GM10266 (cell line): ENCODE measurements around the gene RXRG.

Experiments
- DNase-seq: peaks from one replicate; pipeline ENCODE4 v3.0.0; 2012; ENCODE audit errors: extremely low spot score
- TF ChIP-seq, protein P1 (sequence below): IDR thresholded peaks from 2 replicates; pipeline ENCODE4 v1.5.1; 2012; ENCODE audit warnings: mild to moderate bottlenecking, low read depth; ENCODE audit not compliant: control insufficient read depth, insufficient read depth; ENCODE audit errors: missing control alignments

The RXRG gene

GRCh38 chr1:165441166-165441880, 3.6 kb downstream of the RXRG start:
- TF ChIP-seq, protein P1, sequence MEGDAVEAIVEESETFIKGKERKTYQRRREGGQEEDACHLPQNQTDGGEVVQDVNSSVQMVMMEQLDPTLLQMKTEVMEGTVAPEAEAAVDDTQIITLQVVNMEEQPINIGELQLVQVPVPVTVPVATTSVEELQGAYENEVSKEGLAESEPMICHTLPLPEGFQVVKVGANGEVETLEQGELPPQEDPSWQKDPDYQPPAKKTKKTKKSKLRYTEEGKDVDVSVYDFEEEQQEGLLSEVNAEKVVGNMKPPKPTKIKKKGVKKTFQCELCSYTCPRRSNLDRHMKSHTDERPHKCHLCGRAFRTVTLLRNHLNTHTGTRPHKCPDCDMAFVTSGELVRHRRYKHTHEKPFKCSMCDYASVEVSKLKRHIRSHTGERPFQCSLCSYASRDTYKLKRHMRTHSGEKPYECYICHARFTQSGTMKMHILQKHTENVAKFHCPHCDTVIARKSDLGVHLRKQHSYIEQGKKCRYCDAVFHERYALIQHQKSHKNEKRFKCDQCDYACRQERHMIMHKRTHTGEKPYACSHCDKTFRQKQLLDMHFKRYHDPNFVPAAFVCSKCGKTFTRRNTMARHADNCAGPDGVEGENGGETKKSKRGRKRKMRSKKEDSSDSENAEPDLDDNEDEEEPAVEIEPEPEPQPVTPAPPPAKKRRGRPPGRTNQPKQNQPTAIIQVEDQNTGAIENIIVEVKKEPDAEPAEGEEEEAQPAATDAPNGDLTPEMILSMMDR = no peak
- no peak for DNase-seq

DNA sequence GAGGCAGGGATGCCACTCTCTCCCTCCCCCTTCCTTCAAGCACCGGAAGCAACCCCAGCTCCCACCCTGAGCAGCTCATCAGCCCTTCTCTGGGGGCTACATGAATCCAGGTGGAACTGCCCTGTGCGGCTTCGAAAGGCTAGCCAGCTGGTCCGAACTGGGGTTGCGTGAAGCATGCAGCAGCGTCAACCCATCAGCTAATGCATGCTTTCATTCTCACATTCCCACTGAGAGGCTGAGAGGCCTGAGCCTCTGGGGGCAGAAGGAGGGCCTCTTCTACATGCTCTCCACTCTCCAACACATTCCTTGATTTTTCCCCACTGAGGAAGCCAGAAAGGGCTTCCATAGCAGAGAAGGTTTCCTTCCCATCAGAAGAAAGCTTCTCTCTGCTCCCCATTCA, 5.6 kb downstream of the RXRG start:
- TF ChIP-seq, protein P1 = no peak
- DNase-seq = no peak

DNA sequence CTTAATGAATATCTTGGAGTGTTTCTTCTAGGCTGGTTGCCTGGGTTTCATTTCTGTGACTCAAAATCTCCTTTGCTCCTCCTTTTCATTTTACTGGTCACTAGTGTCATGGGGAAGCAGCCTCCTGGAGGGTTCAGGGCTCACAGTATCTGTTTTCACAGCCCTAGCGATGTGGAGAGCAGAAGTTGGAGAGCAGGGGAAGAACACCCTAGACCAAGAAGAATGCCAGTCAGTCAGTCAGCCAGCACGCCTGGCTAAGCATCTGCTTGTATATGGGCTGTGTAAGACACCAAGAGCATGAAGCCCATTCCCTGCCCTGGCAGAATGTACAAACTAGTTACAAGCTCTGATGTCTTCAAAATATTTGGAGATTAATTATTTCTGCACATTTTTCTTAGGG, 7.9 kb downstream of the RXRG start:
- TF ChIP-seq, protein P1 = no peak
- DNase-seq = no peak

DNA sequence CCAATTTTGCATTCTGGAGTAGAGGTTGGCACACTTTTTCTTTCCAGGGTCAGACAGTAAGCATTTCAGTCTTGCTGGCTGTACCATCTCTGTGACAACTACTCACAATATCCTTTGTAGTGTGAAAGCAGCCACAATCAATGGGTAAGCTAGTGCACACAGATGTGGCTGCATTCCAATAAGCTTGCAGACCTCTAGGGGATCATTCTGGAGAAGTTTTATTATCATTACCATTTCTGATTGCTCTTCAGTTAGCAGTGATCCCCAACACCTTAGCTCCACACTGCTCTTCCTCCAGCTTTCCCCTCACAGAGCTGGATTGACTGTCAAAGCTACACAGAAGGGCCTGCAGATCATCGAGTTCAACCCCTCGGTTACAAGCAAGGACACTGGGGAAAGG, 9.1 kb downstream of the RXRG start:
- no peak for DNase-seq
- TF ChIP-seq, protein P1 = no peak

DNA sequence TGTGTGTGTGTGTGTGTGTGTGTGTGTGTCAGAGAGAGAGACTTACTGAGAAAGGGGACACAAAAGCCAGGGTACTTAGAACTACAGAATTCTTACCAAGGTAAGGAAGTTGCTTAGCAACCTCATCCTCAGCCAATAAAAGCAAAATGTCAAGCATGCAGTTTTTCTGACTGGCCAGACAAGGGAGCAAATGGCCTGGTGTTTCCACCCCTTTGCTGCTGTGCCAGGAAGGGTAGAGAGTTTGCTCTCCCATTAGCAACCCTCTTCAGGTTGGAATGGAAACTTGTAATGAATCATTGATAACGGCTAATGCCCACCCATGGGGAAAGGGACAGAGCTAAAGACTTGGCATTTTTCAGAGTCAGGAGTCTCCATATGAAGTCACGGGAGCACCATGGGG, 10.6 kb downstream of the RXRG start:
- DNase-seq = no peak
- TF ChIP-seq, protein P1 = no peak

DNA sequence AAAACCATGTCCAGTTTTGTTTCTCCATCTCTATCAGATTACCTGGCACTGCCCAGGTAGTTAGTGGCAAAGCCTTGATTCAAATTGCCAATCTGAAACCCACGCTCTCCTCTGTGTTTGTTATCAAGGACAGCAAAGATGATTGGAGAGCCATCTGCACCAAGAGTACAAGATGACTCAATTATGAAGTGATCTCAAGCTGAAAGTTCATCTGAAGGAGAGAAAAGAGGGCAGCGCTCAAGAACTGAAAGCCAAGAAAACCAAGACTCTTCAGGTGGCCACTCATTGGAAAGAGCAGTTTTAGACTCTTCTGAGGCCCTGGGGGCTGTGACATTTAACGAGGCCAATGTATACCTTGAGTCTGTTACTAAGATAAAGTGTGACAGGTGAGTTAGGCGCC, 13.8 kb downstream of the RXRG start:
- TF ChIP-seq, protein P1 = no peak
- no peak for DNase-seq

- DNase-seq = no peak
- TF ChIP-seq, protein P1 = no peak
Measured at GRCh38 chr1:165426745-165427144, 18.2 kb downstream of the RXRG start.
